Measurements from ENCODE around the gene BANF2. TPM values are rescaled to one million over a fixed set of nuclear protein-coding genes. Genes with fewer than 3 reads are reported as not detected.

Gene BANF2
- total and polyA plus RNA-seq, 10 of the 15 experiments (the other 5 are each of a cell fraction or from before 2014, with no cell fraction given), result not detected

DNA sequence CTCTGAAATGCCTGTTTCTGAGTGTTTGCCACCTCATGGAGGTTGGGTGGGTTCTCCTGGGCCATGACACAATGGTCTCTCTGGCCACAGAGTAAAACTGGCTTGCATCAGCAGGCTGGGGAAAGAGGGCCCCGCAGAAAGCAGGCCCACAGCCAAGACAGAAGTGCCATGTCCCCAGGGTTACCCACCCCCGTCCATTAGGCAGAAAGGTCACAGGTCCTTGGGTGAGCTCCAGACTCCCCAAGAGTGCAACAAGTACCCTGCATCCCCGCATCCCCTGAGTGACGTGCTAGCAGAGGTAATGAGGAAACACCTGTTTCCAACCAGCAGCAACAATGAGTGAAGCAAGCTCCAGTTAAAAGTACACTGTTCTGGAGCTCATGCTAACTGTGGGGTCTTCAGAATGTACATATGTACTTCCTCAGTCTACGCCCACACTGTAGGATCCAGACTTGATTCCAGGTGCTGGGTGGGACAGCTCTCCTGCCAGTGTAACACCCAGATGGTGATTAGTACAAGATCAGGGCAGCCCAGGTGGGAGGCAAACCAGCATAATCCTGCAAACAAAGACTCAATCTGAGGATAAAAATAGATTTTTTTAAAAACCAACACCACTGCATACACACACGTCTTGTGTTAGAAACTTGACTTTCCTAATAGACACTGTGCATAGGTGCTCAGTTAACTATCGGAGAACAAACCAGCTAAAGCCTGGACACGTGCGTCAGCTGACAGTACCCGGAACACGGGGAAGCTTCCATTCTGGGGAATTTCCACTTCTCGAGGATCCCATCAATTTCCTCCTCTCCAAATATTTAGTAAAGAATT, 49.3 kb upstream of the BANF2 start:
- in situ Hi-C loops (cut with MboI) (no loop called here), intact Hi-C loops (cut with micrococcal nuclease; ENCODE audit: unreplicated experiment) (loop anchor here (10.0 kb wide), 1 partner anchor 244 kb away; no protein-coding TSS in a partner anchor)
- Histone ChIP-seq H2AFZ (ENCODE audit: control insufficient read depth, low read depth, low read length) (no peak overlapping the region), H4K20me1 (ENCODE audit: control insufficient read depth, insufficient read depth) (no peaks in the 10 kb centered on the region), H3K79me2 (ENCODE audit: control insufficient read depth, insufficient read depth, low read length) (no peaks in the 10 kb centered on the region; the same call in 1 of the 2 replicates), H3K4me1 (ENCODE audit: control insufficient read depth, insufficient read depth, low read length) (peaks cover 9% of the 10 kb centered on the region), H3K9ac (ENCODE audit: control insufficient read depth, insufficient read depth, low read length) (no peak overlapping the region), H3K27ac (ENCODE audit: control insufficient read depth, insufficient read depth) (no peak overlapping the region), H3K36me3 (ENCODE audit: control insufficient read depth in 2 of 2, insufficient read depth in 2 of 2, low read length in 1 of 2) (peaks cover 2 to 5% of the 10 kb centered on the region in 2 experiments; a peak in 3 of 4 replicates), H3K27me3 (replicated peaks in 1 of 2; ENCODE audit: control insufficient read depth in 2 of 2, insufficient read depth in 2 of 2, low read length in 1 of 2) (no peaks in the 10 kb centered on the region), H3K9me3 (replicated peaks; ENCODE audit: control insufficient read depth, insufficient read depth, low read length) (no peaks in the 10 kb centered on the region), H3K4me3 (no peak overlapping the region), H3K4me2 (ENCODE audit: control insufficient read depth, insufficient read depth) (no peak overlapping the region)
- 89% methylated on average over 11 of the region's 12 CpGs for WGBS (ENCODE audit: insufficient coverage, insufficient replicate concordance, low lambda C conversion rate, missing lambda C conversion rate)
- no peak for DNase-seq (ENCODE audit: low read depth, low spot score)
- no peak for FAIRE-seq
- TF ChIP-seq, protein P1, sequence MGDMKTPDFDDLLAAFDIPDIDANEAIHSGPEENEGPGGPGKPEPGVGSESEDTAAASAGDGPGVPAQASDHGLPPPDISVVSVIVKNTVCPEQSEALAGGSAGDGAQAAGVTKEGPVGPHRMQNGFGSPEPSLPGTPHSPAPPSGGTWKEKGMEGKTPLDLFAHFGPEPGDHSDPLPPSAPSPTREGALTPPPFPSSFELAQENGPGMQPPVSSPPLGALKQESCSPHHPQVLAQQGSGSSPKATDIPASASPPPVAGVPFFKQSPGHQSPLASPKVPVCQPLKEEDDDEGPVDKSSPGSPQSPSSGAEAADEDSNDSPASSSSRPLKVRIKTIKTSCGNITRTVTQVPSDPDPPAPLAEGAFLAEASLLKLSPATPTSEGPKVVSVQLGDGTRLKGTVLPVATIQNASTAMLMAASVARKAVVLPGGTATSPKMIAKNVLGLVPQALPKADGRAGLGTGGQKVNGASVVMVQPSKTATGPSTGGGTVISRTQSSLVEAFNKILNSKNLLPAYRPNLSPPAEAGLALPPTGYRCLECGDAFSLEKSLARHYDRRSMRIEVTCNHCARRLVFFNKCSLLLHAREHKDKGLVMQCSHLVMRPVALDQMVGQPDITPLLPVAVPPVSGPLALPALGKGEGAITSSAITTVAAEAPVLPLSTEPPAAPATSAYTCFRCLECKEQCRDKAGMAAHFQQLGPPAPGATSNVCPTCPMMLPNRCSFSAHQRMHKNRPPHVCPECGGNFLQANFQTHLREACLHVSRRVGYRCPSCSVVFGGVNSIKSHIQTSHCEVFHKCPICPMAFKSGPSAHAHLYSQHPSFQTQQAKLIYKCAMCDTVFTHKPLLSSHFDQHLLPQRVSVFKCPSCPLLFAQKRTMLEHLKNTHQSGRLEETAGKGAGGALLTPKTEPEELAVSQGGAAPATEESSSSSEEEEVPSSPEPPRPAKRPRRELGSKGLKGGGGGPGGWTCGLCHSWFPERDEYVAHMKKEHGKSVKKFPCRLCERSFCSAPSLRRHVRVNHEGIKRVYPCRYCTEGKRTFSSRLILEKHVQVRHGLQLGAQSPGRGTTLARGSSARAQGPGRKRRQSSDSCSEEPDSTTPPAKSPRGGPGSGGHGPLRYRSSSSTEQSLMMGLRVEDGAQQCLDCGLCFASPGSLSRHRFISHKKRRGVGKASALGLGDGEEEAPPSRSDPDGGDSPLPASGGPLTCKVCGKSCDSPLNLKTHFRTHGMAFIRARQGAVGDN (IDR thresholded peaks at IDR 0.05), result no peak
- CTCF ChIA-PET, result interaction anchor here (0.6 to 1.1 kb wide), 2 partner anchors 288 to 349 kb away, joined by 3 to 5 read pairs; no protein-coding TSS in a partner anchor
- ATAC-seq, result no peak
- RAD21 ChIA-PET (ENCODE audit: unreplicated experiment), result no interaction called here
- POLR2A ChIA-PET, result interaction anchor here (0.5 kb wide), 1 partner anchor 32 kb away, joined by 3 read pairs; the partner anchor contains the start of gene RRBP1
- no TSS peak for BruUV-seq (replicated peaks)
- SMC1A ChIA-PET (ENCODE audit: uncharacterized antibody, unreplicated experiment), result interaction anchor here (1.0 to 1.1 kb wide), 2 partner anchors 246 to 289 kb away, joined by 3 read pairs; no protein-coding TSS in a partner anchor
